ENCODE measurements around the gene REXO1.
"Not testable (repeated sequence)": the region's sequence is repeated elsewhere in the genome, so short reads cannot be mapped to it uniquely, and the experiment has no call there.

REXO1 gene

DNA sequence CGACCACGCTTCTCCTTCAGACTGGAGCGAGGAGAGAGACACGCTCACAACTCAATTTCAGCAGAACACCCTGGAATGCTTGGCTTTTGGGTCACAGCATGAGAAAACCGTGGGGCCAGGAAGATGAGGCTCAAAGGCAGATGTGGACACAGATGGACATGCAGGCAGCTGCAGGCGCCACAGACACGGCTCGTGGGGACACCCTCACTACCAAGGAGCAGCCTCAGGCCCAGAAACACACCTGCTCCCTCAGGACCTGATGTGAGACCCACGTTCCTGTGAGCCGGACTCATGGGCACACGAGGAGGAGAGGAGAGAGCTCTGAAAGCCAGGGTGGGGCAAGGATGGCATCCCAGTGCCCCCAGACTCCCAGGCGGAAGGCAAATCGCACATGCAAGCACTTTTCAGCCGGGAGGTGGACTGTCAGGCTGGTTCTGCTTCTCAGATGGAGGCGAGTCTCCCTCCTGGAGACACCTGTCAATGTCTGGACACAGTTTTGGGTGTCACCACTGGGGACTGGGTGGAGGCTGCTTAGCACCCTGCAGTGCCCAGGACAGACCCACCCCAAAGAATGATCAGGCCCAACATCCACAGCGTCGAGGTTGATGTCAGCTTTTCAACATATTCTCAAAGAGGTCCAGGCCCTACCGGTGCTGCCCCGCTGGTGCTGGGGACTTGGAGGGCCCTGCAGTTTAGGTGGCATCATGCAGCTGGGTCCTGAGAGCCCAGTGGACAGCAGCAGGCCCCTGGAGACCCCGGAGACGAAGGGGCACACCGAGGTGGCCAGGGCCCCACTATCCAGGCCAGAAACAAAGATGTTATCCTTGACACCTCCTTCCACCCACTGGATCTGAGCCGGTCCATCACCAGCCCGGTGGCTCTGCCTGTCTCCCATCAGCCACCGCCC is 34.8 kb upstream of the REXO1 start:
- Histone ChIP-seq H4K20me1 (ENCODE audit: insufficient read depth, low read length, poor library complexity, severe bottlenecking) (peaks cover 38% of the 10 kb centered on the region), H3K9ac (ENCODE audit: low read depth, low read length, poor library complexity, severe bottlenecking) (peak overlapping the region; percentile 85), H2AFZ (ENCODE audit: low read length) (no peak overlapping the region), H3K4me1 (ENCODE audit: insufficient read depth, low read length, poor library complexity, severe bottlenecking) (peaks cover 32% of the 10 kb centered on the region), H3K36me3 (ENCODE audit: insufficient read depth, low read length) (no peaks in the 10 kb centered on the region), H3K4me3 (ENCODE audit: low read length, poor library complexity, severe bottlenecking) (peak overlapping the region; percentile 97), H3K4me2 (ENCODE audit: low read depth, low read length, poor library complexity, severe bottlenecking) (peak overlapping the region; percentile 84), H3F3A (ENCODE audit: low read depth) (no peaks in the 10 kb centered on the region), H3K9me3 (ENCODE audit: insufficient read depth, low read depth, low read length) (no peaks in the 10 kb centered on the region), H3K79me2 (ENCODE audit: insufficient read depth, low read length) (peaks cover 48% of the 10 kb centered on the region), H3K9me2 (replicated peaks; ENCODE audit: low read depth, low read length) (no peaks in the 10 kb centered on the region), H3K27me3 (ENCODE audit: insufficient read depth, low read length, poor library complexity, severe bottlenecking) (no peaks in the 10 kb centered on the region)
- TF ChIP-seq CTCF (conservative IDR thresholded peaks at IDR 0.05; ENCODE audit: low read length), result no peak
- no peak for TF ChIP-seq EZH2phosphoT487 (IDR thresholded peaks at IDR 0.05; ENCODE audit: borderline replicate concordance)

GRCh38 chr19:1882089-1882785 is 34.0 kb upstream of the REXO1 start:
- Histone ChIP-seq H3K9ac (ENCODE audit: low read depth, low read length, poor library complexity, severe bottlenecking) (peak overlapping the region; percentile 85), H3K4me2 (ENCODE audit: low read depth, low read length, poor library complexity, severe bottlenecking) (peak overlapping the region; percentile 84)

GRCh38 chr19:1881393-1882088 is 33.3 kb upstream of the REXO1 start:
- not testable (repeated sequence) for H3K27me3 ChIP-seq (ENCODE audit: insufficient read depth, low read length, poor library complexity, severe bottlenecking); H3K9me3 ChIP-seq (ENCODE audit: insufficient read depth, low read depth, low read length); H3K36me3 ChIP-seq (ENCODE audit: insufficient read depth, low read length); H2AFZ ChIP-seq (ENCODE audit: low read length); H3K9me2 ChIP-seq (replicated peaks; ENCODE audit: low read depth, low read length); H3F3A ChIP-seq (ENCODE audit: low read depth)
- Histone ChIP-seq H3K4me3 (ENCODE audit: low read length, poor library complexity, severe bottlenecking) (peak overlapping the region; percentile 97), H3K79me2 (ENCODE audit: insufficient read depth, low read length) (peaks cover 48% of the 10 kb centered on the region), H3K4me2 (ENCODE audit: low read depth, low read length, poor library complexity, severe bottlenecking) (peak overlapping the region; percentile 84), H4K20me1 (ENCODE audit: insufficient read depth, low read length, poor library complexity, severe bottlenecking) (peaks cover 38% of the 10 kb centered on the region), H3K9ac (ENCODE audit: low read depth, low read length, poor library complexity, severe bottlenecking) (peak overlapping the region; percentile 85), H3K4me1 (ENCODE audit: insufficient read depth, low read length, poor library complexity, severe bottlenecking) (peaks cover 34% of the 10 kb centered on the region)

More at GRCh38 chr19:1882089-1882785, 34.0 kb upstream of the REXO1 start:
- Histone ChIP-seq H3F3A (ENCODE audit: low read depth) (no peaks in the 10 kb centered on the region), H4K20me1 (ENCODE audit: insufficient read depth, low read length, poor library complexity, severe bottlenecking) (peaks cover 38% of the 10 kb centered on the region), H3K79me2 (ENCODE audit: insufficient read depth, low read length) (peaks cover 48% of the 10 kb centered on the region), H3K9me3 (ENCODE audit: insufficient read depth, low read depth, low read length) (no peaks in the 10 kb centered on the region), H3K4me1 (ENCODE audit: insufficient read depth, low read length, poor library complexity, severe bottlenecking) (peaks cover 32% of the 10 kb centered on the region), H3K27me3 (ENCODE audit: insufficient read depth, low read length, poor library complexity, severe bottlenecking) (no peaks in the 10 kb centered on the region), H3K4me3 (ENCODE audit: low read length, poor library complexity, severe bottlenecking) (peak overlapping the region; percentile 97), H3K9me2 (replicated peaks; ENCODE audit: low read depth, low read length) (no peaks in the 10 kb centered on the region), H2AFZ (ENCODE audit: low read length) (no peak overlapping the region), H3K36me3 (ENCODE audit: insufficient read depth, low read length) (no peaks in the 10 kb centered on the region)
- TF ChIP-seq CTCF (conservative IDR thresholded peaks at IDR 0.05; ENCODE audit: low read length) (no peak), EZH2phosphoT487 (IDR thresholded peaks at IDR 0.05; ENCODE audit: borderline replicate concordance) (no peak)
